OCI-LY1 (cell line): ENCODE results near the gene SLC9A4.

Experiments
- H2AFZ ChIP-seq: fragments of 200-600 bp; sonication (generic), shearing (Covaris generic); 2 replicates; pipeline ENCODE4 v1.6.0; 2014; ENCODE audit warnings: antibody characterized with exemption, mild to moderate bottlenecking, low read length
- H3F3A ChIP-seq: fragments of 200-600 bp; sonication (generic), shearing (Covaris generic); 2 replicates; pipeline ENCODE4 v1.6.0; 2014; ENCODE audit warnings: mild to moderate bottlenecking, antibody characterized with exemption, low read length, moderate library complexity; ENCODE audit not compliant: insufficient read depth
- H3K27ac ChIP-seq: fragments of 200-600 bp; sonication (generic); 2 replicates; pipeline ENCODE4 v1.5.1; 2014; ENCODE audit warnings: low read length, mixed run types, mild to moderate bottlenecking, low read depth; ENCODE audit not compliant: poor library complexity, severe bottlenecking
- H3K27me3 ChIP-seq: fragments of 200-600 bp; sonication (generic); 2 replicates; pipeline ENCODE4 v1.6.0; 2014; ENCODE audit warnings: antibody characterized with exemption, mild to moderate bottlenecking, low read length, moderate library complexity; ENCODE audit not compliant: insufficient read depth
- H3K36me3 ChIP-seq: fragments of 200-600 bp; sonication (generic); 2 replicates; pipeline ENCODE4 v1.6.1; 2014; ENCODE audit warnings: mild to moderate bottlenecking, antibody characterized with exemption, low read length, moderate library complexity, mixed read lengths; ENCODE audit not compliant: insufficient read depth
- H3K4me1 ChIP-seq: fragments of 200-600 bp; sonication (generic); 2 replicates; pipeline ENCODE4 v1.5.1; 2014; ENCODE audit warnings: mild to moderate bottlenecking, low read length, moderate library complexity; ENCODE audit not compliant: insufficient read depth, severe bottlenecking
- H3K4me2 ChIP-seq: fragments of 200-600 bp; sonication (generic), shearing (Covaris generic); 2 replicates; pipeline ENCODE4 v1.6.1; 2014; ENCODE audit warnings: low read length
- H3K4me3 ChIP-seq: fragments of 200-600 bp; sonication (generic); 2 replicates; pipeline ENCODE4 v1.5.1; 2014; ENCODE audit warnings: low read length, low read depth, mild to moderate bottlenecking, mixed read lengths; ENCODE audit not compliant: poor library complexity, severe bottlenecking
- H3K79me2 ChIP-seq: fragments of 200-600 bp; shearing (Covaris generic); 2 replicates; pipeline ENCODE4 v1.6.1; 2016; ENCODE audit warnings: mixed run types, low read length, mixed read lengths; ENCODE audit not compliant: insufficient read depth
- H3K9ac ChIP-seq: fragments of 200-600 bp; sonication (generic), shearing (Covaris generic); 2 replicates; pipeline ENCODE4 v1.6.1; 2014; ENCODE audit warnings: mild to moderate bottlenecking, low read length, mixed read lengths
- H3K9me2 ChIP-seq: fragments of 200-600 bp; sonication (generic), shearing (Covaris generic); 2 replicates; pipeline ENCODE4 v1.6.1; 2014; ENCODE audit warnings: low read depth, mild to moderate bottlenecking, low read length, mixed read lengths
- H3K9me3 ChIP-seq: fragments of 200-600 bp; shearing (Covaris generic); 2 replicates; pipeline ENCODE4 v1.6.1; 2014; ENCODE audit warnings: low read length, mixed read lengths
- H4K20me1 ChIP-seq: fragments of 200-600 bp; sonication (generic), shearing (Covaris generic); 2 replicates; pipeline ENCODE4 v1.6.0; 2016; ENCODE audit warnings: mild to moderate bottlenecking, low read length; ENCODE audit not compliant: insufficient read depth
- CTCF ChIP-seq: fragments of 200-600 bp; sonication (generic), shearing (Covaris generic); IDR thresholded peaks from 2 replicates; pipeline ENCODE4 v1.5.1; 2017; ENCODE audit warnings: mild to moderate bottlenecking, antibody characterized with exemption, low read length, moderate library complexity, mixed read lengths
- EZH2 ChIP-seq: fragments of 200-600 bp; sonication (generic), shearing (Covaris generic); IDR thresholded peaks from 2 replicates; pipeline ENCODE4 v1.8.0; 2017; ENCODE audit warnings: borderline replicate concordance, mixed run types, mild to moderate bottlenecking, antibody characterized with exemption, low read length, moderate library complexity, mixed read lengths

The SLC9A4 gene

GRCh38 chr2:102549027-102549426, 76.0 kb downstream of the SLC9A4 start:
- no peaks in the 10 kb centered on the region for H3K4me1 ChIP-seq
- TF ChIP-seq CTCF (no peak), EZH2 (no peak)
- H3K9me3 ChIP-seq = peaks cover 3% of the 10 kb centered on the region; the same call in 1 of the 2 replicates
- no peaks in the 10 kb centered on the region for H3K27me3 ChIP-seq
- no peaks in the 10 kb centered on the region for H4K20me1 ChIP-seq
- H3K9ac ChIP-seq = no peak overlapping the region
- no peaks in the 10 kb centered on the region for H3K79me2 ChIP-seq
- no peaks in the 10 kb centered on the region for H3F3A ChIP-seq
- no peaks in the 10 kb centered on the region for H3K9me2 ChIP-seq
- no peak overlapping the region for H3K4me3 ChIP-seq
- no peak overlapping the region for H2AFZ ChIP-seq
- H3K27ac ChIP-seq = no peak overlapping the region
- no peaks in the 10 kb centered on the region for H3K36me3 ChIP-seq
- no peak overlapping the region for H3K4me2 ChIP-seq

- no peaks in the 10 kb centered on the region for H3K9me2 ChIP-seq
- TF ChIP-seq EZH2 (no peak), CTCF (no peak)
- no peaks in the 10 kb centered on the region for H3K79me2 ChIP-seq
- no peak overlapping the region for H3K4me2 ChIP-seq
- no peaks in the 10 kb centered on the region for H4K20me1 ChIP-seq
- H3F3A ChIP-seq = no peaks in the 10 kb centered on the region
- no peaks in the 10 kb centered on the region for H3K36me3 ChIP-seq
- no peak overlapping the region for H2AFZ ChIP-seq
- no peak overlapping the region for H3K4me3 ChIP-seq
- no peak overlapping the region for H3K27ac ChIP-seq
- no peak overlapping the region for H3K9ac ChIP-seq
- peaks cover 3% of the 10 kb centered on the region; the same call in 1 of the 2 replicates for H3K9me3 ChIP-seq
- H3K4me1 ChIP-seq = no peaks in the 10 kb centered on the region
- H3K27me3 ChIP-seq = no peaks in the 10 kb centered on the region
These were observed 77.1 kb downstream of the SLC9A4 start for GRCh38 chr2:102550151-102550550.

- no peaks in the 10 kb centered on the region for H3K79me2 ChIP-seq
- no peaks in the 10 kb centered on the region for H3K9me2 ChIP-seq
- TF ChIP-seq CTCF (no peak), EZH2 (no peak)
- no peak overlapping the region for H3K9ac ChIP-seq
- peaks cover 3% of the 10 kb centered on the region; the same call in 1 of the 2 replicates for H3K9me3 ChIP-seq
- H3K4me2 ChIP-seq = no peak overlapping the region
- no peak overlapping the region for H3K27ac ChIP-seq
- no peak overlapping the region for H3K4me3 ChIP-seq
- no peak overlapping the region for H2AFZ ChIP-seq
- no peaks in the 10 kb centered on the region for H3F3A ChIP-seq
- no peaks in the 10 kb centered on the region for H3K27me3 ChIP-seq
- H3K36me3 ChIP-seq = no peaks in the 10 kb centered on the region
- no peaks in the 10 kb centered on the region for H4K20me1 ChIP-seq
- no peaks in the 10 kb centered on the region for H3K4me1 ChIP-seq
These were observed 78.5 kb downstream of the SLC9A4 start for GRCh38 chr2:102551329-102552096.
